LNCaP clone FGC (cell line): ENCODE results near the gene ASTN2.

Experiments
- DNase-seq: peaks from one replicate; pipeline ENCODE4 v3.0.0-alpha.2; 2011; ENCODE audit warnings: low read depth
- H3K4me3 ChIP-seq: 2 replicates; pipeline ENCODE4 v1.5.1; 2011; ENCODE audit warnings: mild to moderate bottlenecking, low read depth, low read length, control low read depth
- CTCF ChIP-seq: IDR thresholded peaks from 2 replicates; pipeline ENCODE4 v1.5.1; 2012; ENCODE audit warnings: mild to moderate bottlenecking; ENCODE audit not compliant: control insufficient read depth, insufficient read depth; ENCODE audit errors: extremely low read depth

The ASTN2 gene

DNA sequence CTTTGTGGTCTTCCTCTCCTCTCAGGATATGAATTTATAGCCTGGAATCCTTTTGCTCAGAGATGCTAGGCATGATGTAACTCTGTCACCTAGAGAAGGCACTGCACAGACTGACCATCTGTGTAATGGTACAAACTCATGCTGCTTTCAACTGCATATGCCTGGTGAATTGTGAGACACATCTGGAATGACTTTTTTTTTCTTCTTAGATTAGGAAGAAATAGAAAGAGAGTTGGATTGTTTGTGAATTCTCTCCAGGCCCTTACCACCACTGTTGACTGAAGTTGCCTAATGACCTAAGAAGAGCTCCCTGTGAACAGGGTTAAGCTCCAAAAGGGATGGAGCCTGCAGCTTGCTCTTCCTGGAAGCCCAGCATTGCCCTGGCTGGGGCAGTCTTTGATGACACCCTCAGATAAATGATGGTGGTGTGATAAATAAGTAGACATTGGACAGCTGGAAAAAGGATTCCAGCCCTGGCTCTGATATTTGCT, 775.6 kb downstream of the ASTN2 start:
- DNase-seq, result no peak
- H3K4me3 ChIP-seq, result no peak overlapping the region
- no peak for TF ChIP-seq CTCF

- no peak for TF ChIP-seq CTCF
- no peak overlapping the region for H3K4me3 ChIP-seq
- DNase-seq, result no peak
Observed at GRCh38 chr9:116635908-116636307, 778.9 kb downstream of the ASTN2 start.

- no peak for TF ChIP-seq CTCF
- no peak overlapping the region for H3K4me3 ChIP-seq
- no peak for DNase-seq
Observed at GRCh38 chr9:116632990-116633838, 781.6 kb downstream of the ASTN2 start.

DNA sequence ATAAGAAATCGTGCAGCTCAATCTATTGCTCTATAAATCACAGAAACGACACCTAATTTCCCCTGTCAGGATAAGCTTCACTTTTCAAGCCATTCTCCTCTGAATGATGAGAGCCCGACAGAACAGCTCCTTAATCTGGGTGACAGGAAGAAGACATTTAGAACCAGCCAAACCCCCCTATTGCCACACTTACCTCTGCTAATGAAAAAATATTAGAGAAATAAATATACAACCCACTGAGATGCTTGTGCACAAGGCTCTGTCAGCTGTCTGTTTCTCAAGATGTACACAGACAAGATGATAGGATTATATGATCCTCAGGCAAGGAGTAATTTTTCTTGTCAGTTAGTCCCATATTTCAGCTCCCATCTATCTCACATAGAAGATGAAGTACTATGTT, 785.2 kb downstream of the ASTN2 start:
- no peak for TF ChIP-seq CTCF
- DNase-seq, result no peak
- H3K4me3 ChIP-seq, result no peak overlapping the region

GRCh38 chr9:116628716-116629115, 786.1 kb downstream of the ASTN2 start:
- TF ChIP-seq CTCF, result no peak
- no peak overlapping the region for H3K4me3 ChIP-seq
- DNase-seq, result no peak

DNA sequence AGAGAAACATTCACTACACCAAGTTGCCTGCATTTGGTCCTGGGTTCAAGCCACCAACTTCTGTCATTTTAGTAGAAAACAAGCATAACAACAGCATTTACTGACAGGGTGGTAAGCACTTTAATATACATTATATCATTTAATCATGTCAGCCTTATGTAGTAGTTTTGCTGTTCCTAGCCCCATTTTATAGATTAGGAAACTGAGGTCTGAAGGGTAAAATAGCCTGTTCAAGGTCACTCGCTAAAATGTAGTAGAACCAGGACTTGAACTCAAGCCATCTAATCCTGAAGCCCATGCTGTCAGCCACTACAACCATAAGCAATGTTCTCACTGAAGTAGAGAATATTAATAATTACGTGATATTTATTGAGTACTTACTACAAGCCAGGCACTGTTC, 787.4 kb downstream of the ASTN2 start:
- no peak overlapping the region for H3K4me3 ChIP-seq
- no peak for DNase-seq
- TF ChIP-seq CTCF, result no peak

DNA sequence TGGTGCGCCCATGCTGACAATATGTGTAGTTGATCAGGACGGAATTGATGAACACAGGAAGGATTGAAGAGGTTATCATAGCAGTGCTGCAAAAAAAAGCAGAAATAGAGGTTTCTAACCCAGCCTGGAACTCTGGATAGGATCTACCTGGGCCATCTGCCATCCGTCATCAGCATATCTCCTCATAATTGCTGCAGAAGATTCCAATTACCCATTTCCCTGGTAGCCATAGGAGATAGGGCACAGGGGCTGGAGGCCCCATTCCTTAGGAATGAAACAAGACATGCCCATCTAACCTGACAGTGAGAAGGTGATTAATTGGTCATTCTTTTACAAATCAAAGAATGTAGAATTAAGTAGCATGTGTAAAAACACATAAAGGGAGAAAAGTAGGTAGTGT, 788.1 kb downstream of the ASTN2 start:
- DNase-seq, result no peak
- no peak for TF ChIP-seq CTCF
- no peak overlapping the region for H3K4me3 ChIP-seq
